GM19239 (cell line): ENCODE measurements around the gene THBS4.

Experiments
- DNase-seq: peaks from one replicate; pipeline ENCODE4 v3.0.0; 2011; ENCODE audit warnings: low spot score; ENCODE audit not compliant: insufficient read length
- FAIRE-seq: peaks from 2 replicates; lab custom pipeline; 2011; peaks lifted over from hg19 to GRCh38; lab: Jason Lieb, UNC

THBS4 gene

GRCh38 chr5:80042330-80042729 is 7.2 kb downstream of the THBS4 start:
- DNase-seq (no peak), FAIRE-seq (no peak)

GRCh38 chr5:80043187-80043586 is 8.0 kb downstream of the THBS4 start:
- no peak for FAIRE-seq
- no peak for DNase-seq

- DNase-seq (no peak), FAIRE-seq (no peak)
These were observed 13.1 kb downstream of the THBS4 start for GRCh38 chr5:80048084-80048780.

- DNase-seq: no peak
- FAIRE-seq: no peak
These were observed 17.3 kb downstream of the THBS4 start for GRCh38 chr5:80052464-80052863.

- FAIRE-seq: no peak
- DNase-seq: no peak
These were observed 19.5 kb downstream of the THBS4 start for GRCh38 chr5:80054682-80055081.

- FAIRE-seq (no peak), DNase-seq (no peak)
These were observed 20.5 kb downstream of the THBS4 start for GRCh38 chr5:80055491-80056170.

GRCh38 chr5:80057099-80057498 is 22.0 kb downstream of the THBS4 start:
- FAIRE-seq (no peak), DNase-seq (no peak)

- no peak for DNase-seq
- no peak for FAIRE-seq
These were observed 22.8 kb downstream of the THBS4 start for GRCh38 chr5:80057921-80058320.

- FAIRE-seq (no peak), DNase-seq (no peak)
These were observed 24.3 kb downstream of the THBS4 start for GRCh38 chr5:80059354-80059980.

GRCh38 chr5:80060966-80061365 is 25.8 kb downstream of the THBS4 start:
- no peak for DNase-seq
- no peak for FAIRE-seq

GRCh38 chr5:80061547-80061946 is 26.4 kb downstream of the THBS4 start:
- no peak for DNase-seq
- no peak for FAIRE-seq

GRCh38 chr5:80064124-80064523 is 29.0 kb downstream of the THBS4 start:
- no peak for DNase-seq
- no peak for FAIRE-seq

- no peak for FAIRE-seq
- DNase-seq: no peak
These were observed 31.9 kb downstream of the THBS4 start for GRCh38 chr5:80067016-80067415.

GRCh38 chr5:80067531-80068245 is 32.5 kb downstream of the THBS4 start:
- DNase-seq (no peak), FAIRE-seq (no peak)

GRCh38 chr5:80068246-80068636 is 33.1 kb downstream of the THBS4 start:
- FAIRE-seq (no peak), DNase-seq (no peak)

GRCh38 chr5:80068775-80069174 is 33.6 kb downstream of the THBS4 start:
- FAIRE-seq (no peak), DNase-seq (no peak)

- DNase-seq (no peak), FAIRE-seq (no peak)
These were observed 34.2 kb downstream of the THBS4 start for GRCh38 chr5:80069251-80069800.

- DNase-seq (no peak), FAIRE-seq (no peak)
These were observed 34.8 kb downstream of the THBS4 start for GRCh38 chr5:80069918-80070318.

GRCh38 chr5:80070338-80071056 is 35.3 kb downstream of the THBS4 start:
- FAIRE-seq (no peak), DNase-seq (no peak)

- DNase-seq (no peak), FAIRE-seq (no peak)
These were observed 36.4 kb downstream of the THBS4 start for GRCh38 chr5:80071510-80072021.
